ENCODE measurements around the gene MIPOL1. TPM values are rescaled to one million over a fixed set of nuclear protein-coding genes. Genes with fewer than 3 reads are reported as not detected.
"Not testable (repeated sequence)": the region's sequence is repeated elsewhere in the genome, so short reads cannot be mapped to it uniquely, and the experiment has no call there.

MIPOL1 gene
- polyA plus RNA-seq, 3 donors = 1.8 to 3.1 (median 2.0) TPM

DNA sequence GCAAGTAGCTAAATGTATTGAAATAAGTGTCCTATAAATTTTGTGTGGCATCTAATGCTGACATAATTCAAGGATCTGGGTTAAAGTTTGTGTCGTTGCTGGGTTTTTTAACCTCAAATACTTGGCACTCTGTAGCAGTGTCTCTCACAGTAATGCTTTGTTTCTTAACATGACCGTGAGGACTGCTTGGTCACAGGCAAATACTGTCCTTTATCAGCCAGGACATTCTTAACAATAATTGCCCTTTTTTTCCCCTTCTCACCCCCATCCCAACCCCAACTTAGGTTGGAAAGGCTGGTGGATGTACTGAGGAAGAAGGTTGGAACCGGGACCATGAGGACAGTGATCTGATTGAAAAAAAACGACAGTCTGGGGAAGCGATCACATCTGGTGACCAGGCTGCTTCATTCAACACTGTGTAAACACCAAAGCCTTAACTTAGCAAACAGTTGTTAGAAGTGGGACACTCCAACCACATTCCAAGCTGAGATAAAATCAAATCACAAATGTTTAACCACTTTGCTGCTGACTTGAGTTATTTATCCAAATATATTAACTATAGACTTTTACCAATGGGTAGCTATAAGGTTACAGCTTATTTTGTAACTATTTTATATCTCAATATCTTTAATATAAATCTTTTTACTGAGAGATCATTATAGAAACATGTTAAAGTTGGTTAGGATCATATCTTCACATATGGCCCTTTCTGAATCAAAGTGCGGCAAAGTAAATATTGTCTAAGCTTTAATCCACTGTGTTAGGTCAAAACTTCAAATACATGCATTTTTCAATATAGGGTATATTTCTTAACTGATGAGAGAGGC, 349.1 kb downstream of the MIPOL1 start:
- no peak overlapping the region for H3K27ac ChIP-seq (ENCODE audit: low read depth, low read length)
- WGBS, 3 donors = 29 to 69% (median 46%) methylated on average over 6 of the region's 6 CpGs

DNA sequence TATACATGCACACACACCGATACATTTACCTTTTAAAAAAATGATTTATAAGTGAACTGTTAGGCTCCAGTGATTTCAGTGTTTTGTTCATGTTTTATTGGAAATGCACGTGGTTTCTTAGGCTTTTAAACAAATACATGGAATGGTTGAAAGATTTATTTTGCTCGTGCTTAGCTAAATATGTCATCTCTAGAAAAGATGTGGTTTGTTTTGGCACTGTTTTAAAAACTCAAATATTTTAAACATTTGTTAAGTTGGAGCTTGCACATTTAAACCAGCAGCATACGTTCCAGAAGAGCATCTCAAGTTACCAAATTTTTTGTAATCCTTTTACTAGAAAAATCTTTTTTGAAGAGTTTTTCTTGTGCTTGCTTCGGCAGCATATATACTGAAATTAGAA, 352.8 kb downstream of the MIPOL1 start:
- 55 to 56% (median 56%) methylated on average over 5 of the region's 5 CpGs for WGBS, 3 donors
- no peak overlapping the region for H3K27ac ChIP-seq (ENCODE audit: low read depth, low read length)

DNA sequence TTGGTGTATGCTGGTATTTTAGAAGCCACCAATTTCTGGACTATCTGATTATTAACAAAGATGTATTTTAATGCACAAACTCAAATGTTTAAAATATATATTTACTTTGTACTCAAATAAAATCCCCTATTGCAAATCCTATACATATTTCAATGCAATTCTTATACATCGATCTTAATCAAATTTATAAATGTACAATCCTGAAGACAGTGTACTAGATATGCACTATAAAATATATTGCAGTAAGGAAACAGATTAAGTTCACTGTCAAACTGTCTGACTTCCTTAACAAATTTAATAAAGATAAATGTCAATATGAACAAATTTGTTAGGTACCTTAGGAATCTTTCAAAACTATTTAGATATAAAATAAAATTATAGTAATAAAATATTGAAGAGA, 353.4 kb downstream of the MIPOL1 start:
- no peak overlapping the region for H3K27ac ChIP-seq (ENCODE audit: low read depth, low read length)
- 88 to 98% (median 92%) methylated on average over 1 of the region's 1 CpG for WGBS, 3 donors

DNA sequence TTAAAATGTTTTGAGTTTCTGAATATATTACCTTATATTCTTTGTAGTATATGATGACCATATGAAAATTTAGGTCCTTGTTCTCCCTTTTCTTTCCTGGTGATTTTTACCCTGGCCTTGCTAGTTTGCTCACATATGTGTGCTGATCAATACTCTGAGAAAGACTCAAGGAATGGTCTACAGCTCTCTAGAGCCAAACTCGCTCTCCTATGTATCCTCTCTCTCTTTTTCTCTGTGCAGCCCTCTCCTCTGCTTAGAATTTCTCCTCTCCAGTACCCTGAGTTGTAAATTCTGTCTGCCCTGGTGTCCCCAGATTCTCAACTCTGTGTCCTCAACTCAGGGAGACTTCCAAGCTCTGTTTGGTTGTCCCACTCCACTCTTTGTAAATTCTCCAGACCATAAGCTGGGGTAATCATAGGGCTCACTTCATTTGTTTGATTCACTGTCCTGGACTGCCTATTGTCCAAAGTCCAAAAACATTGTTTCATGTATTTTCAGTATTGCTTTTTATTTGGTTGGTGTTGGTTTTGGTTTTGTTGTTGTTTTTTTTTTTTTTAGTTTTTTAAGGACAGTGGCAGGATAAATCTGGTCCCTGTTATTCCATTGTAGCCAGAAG, 356.3 kb downstream of the MIPOL1 start:
- WGBS, 3 donors = 84 to 96% (median 95%) methylated on average over 1 of the region's 1 CpG
- H3K27ac ChIP-seq (ENCODE audit: low read depth, low read length) = no peak overlapping the region

DNA sequence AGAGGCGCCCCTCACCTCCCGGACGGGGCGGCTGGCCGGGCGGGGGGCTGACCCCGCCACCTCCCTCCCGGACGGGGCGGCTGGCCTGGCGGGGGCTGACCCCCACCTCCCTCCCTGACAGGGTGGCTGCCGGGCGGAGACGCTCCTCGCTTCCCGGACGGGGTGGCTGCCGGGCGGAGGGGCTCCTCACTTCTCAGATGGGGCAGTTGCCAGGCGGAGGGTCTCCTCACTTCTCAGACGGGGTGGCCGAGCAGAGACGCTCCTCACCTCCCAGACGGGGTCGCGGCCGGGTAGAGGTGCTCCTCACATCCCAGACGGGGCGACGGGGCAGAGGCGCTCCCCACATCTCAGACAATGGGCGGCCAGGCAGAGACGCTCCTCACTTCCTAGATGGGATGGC, 357.9 kb downstream of the MIPOL1 start:
- H3K27ac ChIP-seq (ENCODE audit: low read depth, low read length) = not testable (repeated sequence)
- WGBS, 3 donors = 88 to 100% (median 92%) methylated on average over 9 to 28 of the region's 33 CpGs

DNA sequence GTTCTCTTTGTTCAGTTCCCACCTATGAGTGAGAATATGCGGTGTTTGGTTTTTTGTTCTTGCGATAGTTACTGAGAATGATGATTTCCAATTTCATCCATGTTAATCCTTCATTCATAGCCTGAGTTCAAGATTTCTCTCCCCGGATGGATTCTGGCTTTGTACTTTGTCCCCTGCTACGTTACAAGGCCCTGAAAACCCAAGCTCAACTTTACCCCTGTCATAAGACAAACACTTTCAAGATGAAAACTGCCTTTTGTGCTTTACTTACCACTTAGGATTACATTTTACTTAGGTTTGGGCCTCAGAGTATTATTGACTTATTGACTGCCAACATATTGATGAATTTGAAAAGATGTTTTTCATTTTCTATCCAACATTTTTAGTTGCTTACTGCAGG, 361.0 kb downstream of the MIPOL1 start:
- H3K27ac ChIP-seq (ENCODE audit: low read depth, low read length) = no peak overlapping the region
- 88 to 93% (median 91%) methylated on average over 4 of the region's 4 CpGs for WGBS, 3 donors

DNA sequence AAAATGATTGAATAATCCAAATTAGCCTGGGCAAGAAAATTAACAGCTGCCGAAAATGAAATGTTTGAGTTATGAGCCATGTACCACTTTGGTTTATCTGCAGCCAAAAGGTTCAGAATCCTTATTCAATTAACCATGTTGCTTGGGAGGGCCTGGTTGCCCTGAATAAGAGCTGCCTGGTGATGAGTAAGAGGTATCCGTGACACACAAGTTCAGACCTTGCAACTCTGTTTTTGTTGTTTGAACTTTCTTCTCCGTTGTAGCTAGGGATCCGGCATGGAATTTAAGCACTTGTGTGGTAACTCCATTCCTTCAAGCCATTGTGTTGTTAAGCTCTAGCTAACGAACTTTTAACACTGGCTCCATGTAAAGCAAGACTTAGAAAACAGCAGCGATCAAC, 361.6 kb downstream of the MIPOL1 start:
- WGBS, 3 donors = 75 to 85% (median 77%) methylated on average over 6 of the region's 6 CpGs
- no peak overlapping the region for H3K27ac ChIP-seq (ENCODE audit: low read depth, low read length)

DNA sequence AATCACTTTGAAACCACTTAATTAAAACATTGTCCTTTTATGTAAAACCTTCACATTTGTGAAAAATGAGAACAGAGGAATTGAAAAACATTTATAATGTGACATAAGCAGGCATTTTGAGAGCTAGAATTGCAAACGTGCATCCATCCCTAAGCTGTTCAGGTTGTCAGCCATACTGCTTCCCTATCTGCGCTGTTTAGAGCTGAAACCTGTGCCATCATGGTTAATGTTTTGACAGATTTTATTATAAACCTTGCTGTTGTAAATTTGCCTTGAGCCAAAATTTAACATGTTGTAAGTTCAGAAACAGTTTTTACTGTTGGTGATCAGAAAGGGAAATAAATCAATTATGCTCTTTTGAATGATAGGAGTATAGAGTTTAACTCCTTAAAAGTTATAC, 365.5 kb downstream of the MIPOL1 start:
- H3K27ac ChIP-seq (ENCODE audit: low read depth, low read length) = no peak overlapping the region
- WGBS, 3 donors = 69 to 86% (median 76%) methylated on average over 2 of the region's 2 CpGs

DNA sequence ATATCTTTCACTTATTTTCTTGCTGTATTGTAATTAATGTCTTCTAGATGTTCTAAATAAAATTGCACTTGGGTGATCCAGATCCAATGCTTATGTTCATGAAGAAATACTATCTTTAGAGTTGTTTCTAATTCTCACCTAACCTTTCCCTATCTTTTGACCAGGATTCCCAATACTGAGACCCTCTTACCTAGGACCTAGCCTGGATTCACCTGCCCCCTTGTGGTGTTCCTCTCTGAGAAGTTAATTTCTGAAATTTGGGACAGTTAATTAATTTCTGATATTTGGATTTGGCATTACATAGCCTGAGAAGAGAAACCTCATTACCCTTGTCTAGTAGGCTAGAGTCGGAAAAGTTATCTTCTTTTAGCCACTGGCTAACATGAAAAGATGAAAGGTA, 367.8 kb downstream of the MIPOL1 start:
- 77 to 84% (median 83%) methylated on average over 1 of the region's 1 CpG for WGBS, 3 donors

DNA sequence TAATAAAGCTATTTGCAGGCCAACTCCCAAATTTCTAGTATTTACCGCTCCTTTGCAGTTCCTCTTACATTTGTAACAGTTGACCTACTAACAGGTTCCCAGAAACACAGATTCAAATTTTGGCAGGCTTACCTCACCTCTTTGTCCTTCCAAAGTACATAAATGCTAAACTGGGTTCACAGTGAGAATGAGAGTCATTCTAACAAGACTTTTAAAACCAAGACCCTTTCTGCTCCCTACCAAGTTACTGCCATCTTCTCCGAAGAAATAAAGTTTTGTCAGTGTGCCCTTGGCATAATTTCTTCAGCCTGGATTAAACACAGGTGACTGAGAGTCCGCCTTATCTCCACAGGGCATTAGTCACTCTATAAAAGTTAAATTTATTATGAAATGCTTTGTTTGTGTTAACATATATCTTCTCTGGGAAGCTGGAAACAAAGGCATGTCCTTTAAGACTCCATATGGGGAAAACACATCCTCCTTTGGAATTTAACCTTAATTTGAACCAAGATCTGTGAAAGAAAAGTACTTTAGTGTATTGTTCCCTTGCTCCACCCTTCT, 369.2 kb downstream of the MIPOL1 start:
- WGBS, 3 donors = 33 to 50% (median 39%) methylated on average over 3 of the region's 3 CpGs
- no peak overlapping the region for H3K27ac ChIP-seq (ENCODE audit: low read depth, low read length)

More for the DNA sequence above, 367.8 kb downstream of the MIPOL1 start:
- H3K27ac ChIP-seq (ENCODE audit: low read depth, low read length) = no peak overlapping the region

DNA sequence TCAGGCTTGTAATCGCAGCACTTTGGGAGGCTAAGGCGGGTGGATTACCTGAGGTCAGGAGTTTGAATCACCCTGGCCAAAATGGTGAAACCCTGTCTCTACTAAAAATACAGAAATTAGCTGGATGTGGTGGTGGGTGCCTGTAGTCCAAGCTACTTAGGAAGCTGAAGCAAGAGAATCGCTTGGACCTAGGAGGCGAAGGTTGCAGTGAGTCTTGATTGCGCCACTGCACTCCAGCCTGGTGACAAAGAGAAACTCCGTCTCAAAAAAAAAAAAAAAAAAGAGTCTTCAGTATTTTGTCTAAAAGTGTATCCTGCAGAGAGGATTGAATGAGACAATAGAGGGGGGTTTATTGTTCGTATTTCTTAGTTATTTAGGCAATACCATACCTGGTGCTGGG, 372.0 kb downstream of the MIPOL1 start:
- 84 to 90% (median 87%) methylated on average over 7 of the region's 7 CpGs for WGBS, 3 donors

DNA sequence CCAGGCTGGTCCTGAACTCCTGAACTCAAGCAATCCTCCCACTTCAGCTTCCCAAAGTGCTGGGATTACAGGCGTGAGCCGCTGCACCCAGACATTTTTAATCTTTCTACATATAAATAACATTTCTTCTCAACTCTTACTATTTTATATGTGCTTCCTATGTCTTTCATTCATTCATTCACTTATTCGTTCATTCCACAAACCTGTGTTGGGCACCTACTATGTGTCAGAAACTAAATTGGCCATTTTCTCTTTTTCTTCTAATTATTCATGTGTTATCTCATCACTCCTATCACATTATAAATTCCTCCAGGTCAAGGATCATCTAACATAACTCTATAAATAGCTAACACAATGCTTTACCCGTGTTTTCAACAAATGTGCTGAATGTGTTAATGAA, 373.7 kb downstream of the MIPOL1 start:
- WGBS, 3 donors = 91 to 93% (median 92%) methylated on average over 4 of the region's 4 CpGs
- H3K27ac ChIP-seq (ENCODE audit: low read depth, low read length) = no peak overlapping the region

More for the DNA sequence above, 372.0 kb downstream of the MIPOL1 start:
- no peak overlapping the region for H3K27ac ChIP-seq (ENCODE audit: low read depth, low read length)

DNA sequence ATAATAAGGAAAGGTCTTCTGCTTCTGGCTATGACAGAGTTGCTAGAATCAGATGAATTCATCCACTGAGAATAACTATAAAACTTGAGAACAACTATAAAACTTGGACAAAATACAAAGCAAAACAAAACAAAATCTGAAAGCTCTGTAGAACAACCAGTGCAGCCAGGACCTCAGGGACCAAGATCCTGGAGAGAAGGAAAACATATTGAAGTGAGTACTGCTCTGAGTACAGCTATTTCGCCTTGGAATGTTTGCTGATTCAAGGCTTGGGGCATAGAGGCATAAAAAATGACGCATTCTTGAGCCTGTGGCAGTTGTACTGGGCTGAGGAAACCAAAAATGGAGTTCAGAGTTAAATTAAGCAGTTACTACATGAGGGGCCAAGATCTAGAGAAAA, 375.6 kb downstream of the MIPOL1 start:
- WGBS, 3 donors = 66 to 88% (median 82%) methylated on average over 2 of the region's 2 CpGs
- H3K27ac ChIP-seq (ENCODE audit: low read depth, low read length) = no peak overlapping the region

DNA sequence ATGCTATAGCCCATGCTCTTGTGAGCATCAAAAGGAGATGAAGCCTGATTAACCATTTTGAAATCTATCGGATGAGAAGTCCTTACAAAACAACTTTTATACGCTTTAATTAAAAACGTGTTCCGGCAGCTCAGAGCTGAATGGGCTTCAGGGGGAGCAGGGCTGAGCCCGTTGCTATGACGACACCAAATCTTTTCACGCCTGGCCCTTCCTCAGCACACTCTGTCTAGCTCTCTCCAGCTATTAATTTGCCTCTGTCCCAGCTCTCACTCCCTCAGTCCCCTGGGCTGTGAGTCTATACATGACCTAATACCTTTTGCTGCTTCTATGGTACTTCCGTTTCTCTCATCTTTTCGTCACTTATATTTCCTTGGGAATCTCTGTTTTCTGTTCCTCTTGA, 381.5 kb downstream of the MIPOL1 start:
- 31 to 40% (median 38%) methylated on average over 9 of the region's 9 CpGs for WGBS, 3 donors
- H3K27ac ChIP-seq (ENCODE audit: low read depth, low read length) = no peak overlapping the region

DNA sequence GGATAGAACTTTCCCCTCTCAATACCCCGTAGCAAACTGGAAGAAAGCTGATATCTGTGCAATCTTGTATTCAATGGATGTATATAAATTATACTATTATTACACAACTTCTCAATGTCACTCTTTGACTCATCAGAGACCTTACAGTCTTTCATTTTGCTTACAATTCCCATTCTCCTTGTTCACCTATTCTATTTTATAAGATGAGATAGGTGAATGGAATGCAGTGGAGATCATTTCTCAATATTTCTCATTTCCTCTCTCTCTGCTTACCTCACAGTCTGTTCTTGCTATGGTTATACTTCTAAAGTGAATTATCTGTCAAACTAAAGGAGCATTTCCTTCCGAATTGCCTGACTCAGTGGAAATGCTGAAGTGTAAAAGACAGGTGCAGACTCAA, 382.4 kb downstream of the MIPOL1 start:
- no peak overlapping the region for H3K27ac ChIP-seq (ENCODE audit: low read depth, low read length)
- WGBS, 3 donors = 78 to 86% (median 85%) methylated on average over 2 of the region's 2 CpGs

DNA sequence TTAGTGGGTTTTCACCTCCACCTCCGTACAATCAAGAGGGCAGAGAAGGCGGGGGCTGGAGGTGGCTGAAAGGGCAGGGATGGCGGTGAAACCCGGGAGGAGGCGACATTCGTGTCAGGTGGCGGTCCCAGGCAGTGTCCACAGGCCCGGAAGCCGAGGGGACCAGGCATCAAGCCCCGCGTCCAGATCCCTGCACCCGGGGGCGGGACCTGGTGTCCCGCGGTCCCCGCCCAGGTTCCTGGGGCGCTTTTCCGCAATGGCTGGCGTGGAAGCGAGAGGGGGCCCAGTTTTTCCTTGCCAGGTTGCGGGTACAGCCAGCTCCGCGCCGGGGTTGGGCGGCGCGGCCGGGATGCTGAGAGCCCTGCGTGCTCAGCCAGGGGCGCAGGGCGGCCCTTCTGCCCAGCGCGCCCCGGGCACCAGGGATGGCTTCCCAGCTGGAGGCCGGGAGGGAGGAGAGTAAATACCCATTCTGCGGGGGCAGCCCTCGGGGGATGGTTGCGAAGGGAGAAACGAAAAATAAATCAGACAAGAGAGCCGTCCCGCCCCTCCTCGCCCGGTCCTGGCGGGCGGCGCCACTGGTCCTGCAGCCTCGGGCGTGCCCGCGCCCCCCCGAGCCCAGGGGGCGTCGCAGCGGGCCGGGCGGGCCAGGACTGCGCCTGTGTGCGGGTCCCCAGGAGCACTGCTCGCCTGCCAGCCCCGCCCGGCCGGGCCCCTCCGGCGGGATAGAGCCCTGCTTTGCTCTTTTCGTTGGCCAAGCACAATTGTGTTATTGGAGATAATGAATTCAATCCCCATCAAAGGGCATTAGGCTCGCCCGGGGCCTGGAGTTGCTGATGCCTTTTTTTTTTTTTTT, 385.8 kb downstream of the MIPOL1 start:
- H3K27ac ChIP-seq (ENCODE audit: low read depth, low read length) = no peak overlapping the region
- WGBS, 3 donors = 5 to 6% (median 6%) methylated on average over 53 to 67 of the region's 67 CpGs

DNA sequence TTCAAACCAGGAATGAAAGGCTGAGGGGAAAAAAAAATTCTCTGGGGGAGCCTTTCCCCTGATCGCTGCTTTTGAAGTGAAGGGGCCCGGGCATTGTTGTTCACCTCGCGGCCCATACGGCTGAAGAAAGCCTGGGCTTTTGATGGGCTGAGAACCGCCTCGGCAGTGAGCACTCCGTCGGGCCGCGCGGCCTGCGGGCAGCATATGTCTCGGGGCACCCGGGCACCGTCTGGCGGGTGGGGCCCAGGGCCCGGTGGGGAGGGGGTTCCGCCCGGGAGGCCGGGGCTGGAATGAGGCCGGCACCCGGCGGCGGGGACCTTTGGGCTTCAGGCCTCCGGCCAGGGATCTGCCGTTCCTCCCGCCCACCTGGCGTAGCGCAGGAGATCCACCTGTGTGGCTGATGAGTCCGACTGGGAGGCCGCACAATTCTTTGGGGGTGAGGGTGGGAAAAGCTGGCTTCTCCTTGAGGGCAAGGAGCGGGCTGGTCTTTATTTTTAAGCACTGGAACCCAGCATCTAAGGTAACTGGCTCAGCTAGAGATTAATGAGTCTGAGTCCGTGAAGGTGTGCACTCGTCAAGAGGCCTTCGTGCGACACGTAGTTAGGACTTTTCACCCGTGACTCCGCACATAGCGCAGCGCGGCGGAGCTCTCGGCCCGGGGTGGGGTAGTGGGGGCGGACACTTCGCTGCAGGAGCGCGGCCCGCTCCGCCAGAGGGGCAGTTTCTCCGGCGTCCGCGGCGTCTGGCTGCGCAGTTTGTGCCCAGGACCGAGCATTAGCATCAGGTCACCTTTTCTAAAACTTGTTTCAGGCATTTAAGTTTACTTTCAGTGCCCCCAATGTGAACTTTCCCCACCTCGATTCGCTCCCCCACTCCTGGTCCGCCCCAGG, 386.7 kb downstream of the MIPOL1 start:
- WGBS, 3 donors = 6 to 7% (median 6%) methylated on average over 57 to 62 of the region's 62 CpGs
- no peak overlapping the region for H3K27ac ChIP-seq (ENCODE audit: low read depth, low read length)

DNA sequence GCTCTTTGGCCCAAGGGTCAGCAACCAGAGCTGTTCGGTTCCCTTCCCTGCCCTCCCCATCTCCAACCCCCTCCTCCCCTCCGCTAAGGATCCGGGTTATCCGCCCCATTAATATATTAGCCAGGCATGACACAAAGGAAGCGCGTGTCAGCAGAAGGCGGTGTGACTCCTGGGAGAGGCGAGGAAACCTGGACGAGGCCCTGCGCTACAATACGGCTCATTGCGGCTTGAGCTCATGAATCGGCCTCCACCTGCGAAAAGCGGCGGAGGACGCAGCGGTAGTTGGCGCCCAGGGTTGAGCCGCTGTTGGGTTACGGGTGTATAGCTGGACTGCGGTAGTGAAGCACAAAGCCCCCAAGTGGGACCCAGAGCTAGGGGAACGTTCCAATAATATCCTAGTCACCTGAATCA, 387.4 kb downstream of the MIPOL1 start:
- H3K27ac ChIP-seq (ENCODE audit: low read depth, low read length) = no peak overlapping the region

More for the DNA sequence above, 387.4 kb downstream of the MIPOL1 start:
- 10 to 14% (median 11%) methylated on average over 23 of the region's 23 CpGs for WGBS, 3 donors
